Peyer's patch (tissue), 4 donors: ENCODE measurements around the gene PLXNA2. TPM values are rescaled to one million over a fixed set of nuclear protein-coding genes. Genes with fewer than 3 reads are reported as not detected.

Experiments
- DNase-seq, 3 donors: peaks; one replicate each; pipeline ENCODE4 v3.0.0-alpha.2; 2017 to 2019
- H3K27ac ChIP-seq, 4 donors: fragments of 200-600 bp; sonication (generic); one replicate each; pipeline ENCODE4 v1.5.1; 2016 to 2019
- H3K27me3 ChIP-seq, 2 donors: fragments of 200-600 bp; sonication (generic); one replicate each; pipeline ENCODE4 v1.5.1; 2019
- H3K36me3 ChIP-seq, 3 donors: fragments of 200-600 bp; sonication (generic); one replicate each; pipeline ENCODE4 v1.5.1; 2016 to 2019
- H3K4me1 ChIP-seq, 4 donors: fragments of 200-600 bp; sonication (generic); one replicate each; pipeline ENCODE4 v1.5.1; 2016 to 2019
- H3K4me3 ChIP-seq, 4 donors: fragments of 200-600 bp; sonication (generic); 1 replicate in 3 of 4; 2 replicates in 1 of 4; pipeline ENCODE4 v1.5.1; 2016 to 2019; ENCODE audit warnings: mild to moderate bottlenecking in 1 of 4
- H3K9me3 ChIP-seq, 4 donors: fragments of 200-600 bp; sonication (generic); one replicate each; pipeline ENCODE4 v1.5.1; 2016 to 2019; ENCODE audit warnings: mild to moderate bottlenecking in 1 of 4
- POLR2A ChIP-seq, 2 donors: fragments of 450-650 bp; IDR thresholded peaks; one replicate each; pipeline ENCODE4 v1.5.1; 2017; ENCODE audit warnings: antibody characterized with exemption in 2 of 2, mild to moderate bottlenecking in 2 of 2, moderate library complexity in 2 of 2
- total RNA-seq, 4 donors: library from RNA; depleted of rRNA; stranded (reverse); fragments of >200 nt; gene quantifications; one replicate each; pipeline ENCODE4 v1.1.0, GENCODE V29; 2016
- TF ChIP-seq, protein P1 (sequence below), 6 experiments: fragments of 450-650 bp in 4 of 6; fragments of 200-600 bp in 2 of 6; sonication (generic) in 1 of 6; IDR thresholded peaks; one replicate each; pipeline ENCODE4 v1.5.1; 2017 to 2019; ENCODE audit warnings: antibody characterized with exemption in 6 of 6, mild to moderate bottlenecking in 3 of 6, moderate library complexity in 1 of 6

The PLXNA2 gene
- total RNA-seq, 4 donors from 2014 or later, result 51.5 to 70.2 (median 62.5) TPM

GRCh38 chr1:207998691-207999090 is 245.5 kb downstream of the PLXNA2 start:
- no peaks in the 10 kb centered on the region for H3K36me3 ChIP-seq
- TF ChIP-seq POLR2A (IDR thresholded peaks at IDR 0.05), result no peak
- TF ChIP-seq, protein P1, sequence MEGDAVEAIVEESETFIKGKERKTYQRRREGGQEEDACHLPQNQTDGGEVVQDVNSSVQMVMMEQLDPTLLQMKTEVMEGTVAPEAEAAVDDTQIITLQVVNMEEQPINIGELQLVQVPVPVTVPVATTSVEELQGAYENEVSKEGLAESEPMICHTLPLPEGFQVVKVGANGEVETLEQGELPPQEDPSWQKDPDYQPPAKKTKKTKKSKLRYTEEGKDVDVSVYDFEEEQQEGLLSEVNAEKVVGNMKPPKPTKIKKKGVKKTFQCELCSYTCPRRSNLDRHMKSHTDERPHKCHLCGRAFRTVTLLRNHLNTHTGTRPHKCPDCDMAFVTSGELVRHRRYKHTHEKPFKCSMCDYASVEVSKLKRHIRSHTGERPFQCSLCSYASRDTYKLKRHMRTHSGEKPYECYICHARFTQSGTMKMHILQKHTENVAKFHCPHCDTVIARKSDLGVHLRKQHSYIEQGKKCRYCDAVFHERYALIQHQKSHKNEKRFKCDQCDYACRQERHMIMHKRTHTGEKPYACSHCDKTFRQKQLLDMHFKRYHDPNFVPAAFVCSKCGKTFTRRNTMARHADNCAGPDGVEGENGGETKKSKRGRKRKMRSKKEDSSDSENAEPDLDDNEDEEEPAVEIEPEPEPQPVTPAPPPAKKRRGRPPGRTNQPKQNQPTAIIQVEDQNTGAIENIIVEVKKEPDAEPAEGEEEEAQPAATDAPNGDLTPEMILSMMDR (IDR thresholded peaks at IDR 0.05), result no peak
- H3K9me3 ChIP-seq, result no peaks in the 10 kb centered on the region
- H3K27me3 ChIP-seq, result no peaks in the 10 kb centered on the region
- DNase-seq, result no peak
- H3K4me3 ChIP-seq, result no peak overlapping the region
- no peaks in the 10 kb centered on the region for H3K4me1 ChIP-seq
- no peak overlapping the region for H3K27ac ChIP-seq

DNA sequence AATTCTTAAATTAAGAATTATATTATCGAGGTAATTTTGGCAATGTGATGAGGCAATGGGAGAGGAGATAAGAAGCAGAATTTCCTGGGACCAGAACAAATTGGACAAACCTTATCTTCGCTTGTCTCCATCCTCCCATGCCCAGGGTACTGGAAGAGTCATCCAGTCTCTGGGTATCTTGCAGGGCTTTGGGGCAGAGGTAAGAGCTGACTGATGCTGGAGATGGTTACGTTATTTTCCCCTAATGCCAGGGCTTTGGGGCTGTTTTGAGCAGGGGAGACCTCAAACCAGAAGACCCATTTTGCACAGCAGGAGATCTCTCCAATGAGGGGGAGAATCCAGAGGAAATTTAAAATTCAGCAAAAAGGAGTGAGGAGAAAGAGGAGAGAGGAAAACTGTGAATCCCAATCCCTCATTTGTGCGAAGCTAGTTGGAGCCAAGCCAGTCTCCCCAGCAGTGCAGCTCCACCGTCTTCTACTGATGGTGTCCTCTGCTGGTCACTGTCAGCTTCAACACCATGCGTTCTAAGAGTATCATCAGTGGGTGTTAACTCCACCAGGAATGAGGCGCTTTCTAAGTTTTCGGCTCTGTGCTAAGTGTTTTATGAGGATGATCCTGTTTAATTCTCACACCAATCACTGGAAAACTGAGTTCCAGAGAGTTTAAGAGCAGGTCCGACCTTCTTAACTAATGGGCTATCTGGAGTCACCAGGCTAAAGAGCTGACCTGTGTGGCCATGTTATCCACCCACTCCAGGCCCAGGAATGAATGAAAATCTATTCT is 246.5 kb downstream of the PLXNA2 start:
- Histone ChIP-seq H3K4me3 (no peak overlapping the region), H3K27me3 (no peaks in the 10 kb centered on the region), H3K27ac (no peak overlapping the region), H3K4me1 (no peaks in the 10 kb centered on the region), H3K36me3 (no peaks in the 10 kb centered on the region), H3K9me3 (no peaks in the 10 kb centered on the region)
- peak in 2 of 3 donors; percentile 56 to 88 for DNase-seq
- TF ChIP-seq POLR2A (IDR thresholded peaks at IDR 0.05), result no peak
- TF ChIP-seq, protein P1 (IDR thresholded peaks at IDR 0.05), result peak in 5 of 6 experiments; percentile 23 to 76 (median 75)

DNA sequence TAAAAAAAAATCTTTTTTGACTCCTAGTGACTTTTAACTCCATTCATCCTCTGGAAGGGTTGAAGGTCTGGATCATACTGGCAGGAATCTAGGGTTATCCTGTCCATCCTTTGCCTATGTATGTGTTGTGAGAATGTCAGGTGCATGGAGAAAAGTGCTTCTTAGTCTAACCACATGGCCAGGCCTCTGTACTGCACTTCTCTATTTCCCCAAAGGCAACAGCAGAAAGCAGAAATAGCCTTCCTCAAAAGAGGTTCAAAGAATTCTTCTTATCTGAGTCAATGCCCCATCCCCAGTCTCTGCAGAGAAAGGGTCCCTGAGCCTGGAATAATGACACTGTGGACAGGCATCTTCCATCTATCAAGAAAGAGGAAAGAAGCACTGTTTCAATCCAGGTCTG is 247.5 kb downstream of the PLXNA2 start:
- no peaks in the 10 kb centered on the region for H3K4me1 ChIP-seq
- H3K36me3 ChIP-seq, result no peaks in the 10 kb centered on the region
- no peaks in the 10 kb centered on the region for H3K9me3 ChIP-seq
- no peak overlapping the region for H3K4me3 ChIP-seq
- DNase-seq, result no peak
- no peak overlapping the region for H3K27ac ChIP-seq
- H3K27me3 ChIP-seq, result no peaks in the 10 kb centered on the region
- TF ChIP-seq POLR2A (IDR thresholded peaks at IDR 0.05), result no peak
- TF ChIP-seq, protein P1 (IDR thresholded peaks at IDR 0.05), result no peak

- Histone ChIP-seq H3K9me3 (no peaks in the 10 kb centered on the region), H3K27me3 (no peaks in the 10 kb centered on the region), H3K4me1 (no peaks in the 10 kb centered on the region), H3K27ac (no peak overlapping the region), H3K36me3 (no peaks in the 10 kb centered on the region), H3K4me3 (no peak overlapping the region)
- no peak for DNase-seq
- TF ChIP-seq, protein P1 (IDR thresholded peaks at IDR 0.05), result no peak
- TF ChIP-seq POLR2A (IDR thresholded peaks at IDR 0.05), result no peak
Observed at GRCh38 chr1:207995576-207995975, 248.6 kb downstream of the PLXNA2 start.

DNA sequence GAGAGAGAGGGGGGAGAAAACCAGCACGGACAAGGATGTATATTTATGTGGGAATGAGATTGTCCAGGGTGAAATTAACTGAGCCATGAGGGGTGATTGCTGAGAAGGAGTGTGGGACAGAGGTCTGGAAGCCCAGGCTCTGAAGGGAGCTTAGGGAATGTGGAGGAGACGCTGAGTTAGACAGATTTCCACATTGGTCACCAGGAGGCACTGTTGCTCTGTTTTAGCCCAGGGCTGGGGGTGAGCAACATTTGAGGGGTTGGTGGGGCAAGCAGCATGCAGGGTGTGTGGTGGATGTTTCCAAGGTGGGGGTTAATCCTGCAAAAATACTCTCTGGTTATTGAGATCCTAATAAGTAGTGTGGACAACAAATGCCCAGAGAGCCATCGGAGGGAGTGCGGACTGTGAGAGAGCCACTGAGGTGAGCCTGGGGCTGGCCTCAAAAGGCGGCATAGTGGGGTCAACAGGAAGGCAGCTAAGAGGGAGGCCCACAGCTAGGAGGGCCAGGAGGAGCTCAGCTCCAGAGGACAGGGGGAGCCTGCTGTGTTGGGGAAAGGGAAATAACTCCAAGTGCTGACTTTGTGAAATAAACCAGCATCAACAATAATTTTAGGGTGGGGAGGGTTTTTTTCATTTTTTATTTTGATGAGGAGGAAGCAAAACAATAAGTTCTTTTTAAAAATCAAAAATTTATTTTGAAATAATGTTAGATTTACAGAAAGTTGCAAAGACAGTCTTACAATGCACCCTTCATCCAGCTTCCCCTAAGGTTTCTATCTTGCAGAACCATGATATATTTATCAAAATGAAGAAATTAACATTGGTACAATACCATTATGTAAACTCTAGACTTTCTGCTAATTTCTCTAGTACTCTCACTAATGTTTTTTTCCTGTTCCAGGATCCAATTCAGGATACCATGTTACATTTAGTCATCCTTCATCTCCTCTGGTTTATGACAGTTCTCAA is 250.4 kb downstream of the PLXNA2 start:
- H3K36me3 ChIP-seq, result no peaks in the 10 kb centered on the region
- H3K27ac ChIP-seq, result no peak overlapping the region
- no peak overlapping the region for H3K4me3 ChIP-seq
- H3K9me3 ChIP-seq, result no peaks in the 10 kb centered on the region
- no peak for DNase-seq
- H3K4me1 ChIP-seq, result no peaks in the 10 kb centered on the region
- no peak for TF ChIP-seq POLR2A (IDR thresholded peaks at IDR 0.05)
- TF ChIP-seq, protein P1 (IDR thresholded peaks at IDR 0.05), result peak in 3 of 6 experiments; percentile 25 to 28 (median 25)
- H3K27me3 ChIP-seq, result no peaks in the 10 kb centered on the region
